K562 (cell line): ENCODE measurements around the gene ERBB3. TPM values are rescaled to one million over a fixed set of nuclear protein-coding genes. Genes with fewer than 3 reads are reported as not detected.
A peak's percentile ranks its signal among the peaks of the same experiment; 100 is the strongest.

Experiments
- ATAC-seq: fragments of 200-7000 bp; cut with Tn5 transposase; 3 replicates; pipeline ENCODE4 v1.9.1; 2020; ENCODE audit warnings: moderate library complexity
- BruUV-seq: library from RNA; stranded (reverse); fragments of 400-500 nt; replicated peaks from 2 replicates; lab custom pipeline; 2021; lab: Mats Ljungman, UMichigan
- CTCF ChIA-PET: fragments of 300-600 bp; formaldehyde crosslinking; extraction: SDS; loops from one replicate; lab custom pipeline; 2021; ENCODE audit warnings: low intra/inter-chr PET ratio; lab: Yijun Ruan, JAX
- POLR2A ChIA-PET: fragments of 300-600, 350-650 bp; sonication (Branson Sonifier 250); formaldehyde crosslinking; extraction: SDS; loops from one replicate; lab custom pipeline; 2021; ENCODE audit warnings: antibody characterized with exemption, inconsistent platforms; lab: Yijun Ruan, JAX
- DNase-seq, 4 experiments: peaks; one replicate each; pipeline versions ENCODE4 v3.0.0 to v3.0.0-alpha.2; 2011 to 2018; ENCODE audit warnings: low spot score in 3 of 4, mixed read lengths in 3 of 4; ENCODE audit errors: extremely low read depth in 1 of 4
- FAIRE-seq: peaks from 2 replicates; lab custom pipeline; 2011; peaks lifted over from hg19 to GRCh38; lab: Jason Lieb, UNC
- H2AFZ ChIP-seq: 2 replicates; pipeline ENCODE4 v1.6.0; 2011; ENCODE audit warnings: low read depth, low read length, control low read depth, inconsistent platforms
- H3K27ac ChIP-seq: fragments of 200-600 bp; 3 replicates; pipeline ENCODE4 v1.8.0; 2011; ENCODE audit warnings: low read depth, mild to moderate bottlenecking, control low read depth, inconsistent platforms, low read length, moderate library complexity, mixed read lengths; ENCODE audit errors: extremely low read depth
- H3K27me3 ChIP-seq, 2 experiments: fragments of 300-600 bp in 1 of 2; 2 replicates in 1 of 2; 3 replicates in 1 of 2; pipeline versions ENCODE4 v1.6.0 to v1.8.0; 2011; ENCODE audit warnings: inconsistent platforms in 2 of 2, low read length in 2 of 2, mild to moderate bottlenecking in 1 of 2, mixed read lengths in 1 of 2, moderate library complexity in 1 of 2; ENCODE audit not compliant: control insufficient read depth in 2 of 2, insufficient read depth in 2 of 2
- H3K36me3 ChIP-seq: fragments of 300-600 bp; 3 replicates; pipeline ENCODE4 v1.8.0; 2011; ENCODE audit warnings: mild to moderate bottlenecking, low read length, inconsistent platforms; ENCODE audit not compliant: control insufficient read depth, insufficient read depth
- H3K4me1 ChIP-seq, 2 experiments: fragments of 200-600 bp in 1 of 2; replicated peaks in 1 of 2; 2 replicates in 1 of 2; 3 replicates in 1 of 2; pipeline versions ENCODE4 v1.5.1 to v1.8.0; 2011; ENCODE audit warnings: inconsistent platforms in 2 of 2, low read length in 2 of 2, mild to moderate bottlenecking in 1 of 2, mixed read lengths in 1 of 2, moderate library complexity in 1 of 2; ENCODE audit not compliant: control insufficient read depth in 2 of 2, insufficient read depth in 2 of 2
- H3K4me2 ChIP-seq: 2 replicates; pipeline ENCODE4 v1.6.1; 2011; ENCODE audit warnings: low read length, control low read depth, inconsistent platforms, mixed read lengths; ENCODE audit not compliant: insufficient read depth
- H3K4me3 ChIP-seq: fragments of 200-600 bp; sonication (generic), shearing (Covaris generic); 2 replicates; pipeline ENCODE4 v1.5.1; 2016; ENCODE audit warnings: control low read depth, inconsistent platforms
- H3K79me2 ChIP-seq: fragments of 200-600 bp; 3 replicates; pipeline ENCODE4 v1.8.0; 2011; ENCODE audit warnings: low read length, inconsistent platforms; ENCODE audit not compliant: control insufficient read depth, insufficient read depth
- H3K9ac ChIP-seq, 2 experiments: 2 replicates each; pipeline versions ENCODE4 v1.6.0 to v1.6.1; 2011; ENCODE audit warnings: low read depth in 2 of 2, low read length in 2 of 2, control low read depth in 1 of 2, inconsistent platforms in 1 of 2, mild to moderate bottlenecking in 1 of 2, mixed read lengths in 1 of 2; ENCODE audit not compliant: insufficient read depth in 1 of 2
- H3K9me1 ChIP-seq: one replicate; pipeline ENCODE4 v1.6.0; 2011; ENCODE audit warnings: inconsistent platforms, mild to moderate bottlenecking, low read length, moderate library complexity; ENCODE audit not compliant: control insufficient read depth, insufficient read depth
- H3K9me3 ChIP-seq: replicated peaks from 2 replicates; pipeline ENCODE4 v1.5.1; 2011; ENCODE audit warnings: low read depth, low read length, inconsistent platforms; ENCODE audit not compliant: control insufficient read depth, insufficient read depth
- H4K20me1 ChIP-seq: replicated peaks from 2 replicates; pipeline ENCODE4 v1.6.1; 2011; ENCODE audit warnings: low read length, inconsistent platforms, mixed read lengths; ENCODE audit not compliant: control insufficient read depth, insufficient read depth
- ARID3B ChIP-seq: fragments of 250-450 bp; sonication (Bioruptor Pico); IDR thresholded peaks from 2 replicates; pipeline ENCODE4 v1.4.0; 2020; ENCODE audit warnings: borderline replicate concordance
- CBFB ChIP-seq: sonication (generic); formaldehyde crosslinking; IDR thresholded peaks from 2 replicates; pipeline ENCODE4 v1.4.0; 2020; ENCODE audit warnings: mild to moderate bottlenecking, missing genetic modification reagents
- KLF13 ChIP-seq: fragments of 450-650 bp; IDR thresholded peaks from 2 replicates; pipeline ENCODE4 v1.6.1; 2016; ENCODE audit warnings: missing genetic modification characterization, low read depth, mild to moderate bottlenecking, missing compliant biosample characterization, moderate library complexity, borderline replicate concordance
- POLR2A ChIP-seq: fragments of 450-650 bp; conservative IDR thresholded peaks from 2 replicates; pipeline ENCODE4 v1.6.1; 2016
- RAD51 ChIP-seq: fragments of 450-650 bp; IDR thresholded peaks from 2 replicates; pipeline ENCODE4 v1.7.1; 2016; ENCODE audit warnings: low read depth, mild to moderate bottlenecking, borderline replicate concordance
- SMAD1 ChIP-seq: fragments of 150-350 bp; IDR thresholded peaks from 2 replicates; pipeline ENCODE4 v1.6.1; 2014; ENCODE audit warnings: low read length, low read depth; ENCODE audit not compliant: partially characterized antibody
- SP1 ChIP-seq: sonication (generic); formaldehyde crosslinking; IDR thresholded peaks from 2 replicates; pipeline ENCODE4 v1.8.1; 2022; ENCODE audit warnings: mild to moderate bottlenecking, missing genetic modification reagents
- YBX1 ChIP-seq: fragments of 450-650 bp; IDR thresholded peaks from 2 replicates; pipeline ENCODE4 v1.7.1; 2016; ENCODE audit warnings: mild to moderate bottlenecking
- ZFX ChIP-seq: sonication (generic); formaldehyde crosslinking; IDR thresholded peaks from 2 replicates; pipeline ENCODE4 v1.8.0; 2022; ENCODE audit warnings: mild to moderate bottlenecking, missing genetic modification reagents, moderate library complexity
- WGBS: fragments of 100-300 bp; shearing (Covaris generic); methylation state at CpG from one replicate; pipeline ENCODE4 v1.1.6; 2016; ENCODE audit warnings: low coverage, mixed read lengths; ENCODE audit not compliant: insufficient coverage; ENCODE audit errors: missing lambda C conversion rate; 5-methylcytosine and 5-hydroxymethylcytosine counted together
- in situ Hi-C: fragments of 300-500 bp; cut with MboI; formaldehyde crosslinking; loops from 4 replicates; pipeline ENCODE4 v1.15.0; 2018; ENCODE audit warnings: inconsistent platforms, mixed read lengths
- intact Hi-C: fragments of 100-400 bp; cut with micrococcal nuclease; formaldehyde crosslinking; loops from 2 replicates; pipeline ENCODE4 v1.14.2; 2022
- polyA plus RNA-seq, 8 experiments: library from polyadenylated mRNA; depleted of rRNA in 4 of 8; stranded (reverse) in 5 of 8; unstranded in 3 of 8; fragments of >200 nt; fragmentation: Nextera tagmentation in 2 of 8; fragmentation: Illumina TruSeq in 1 of 8; extraction: Ambion mirVana in 2 of 8; extraction: Trizol in 1 of 8; gene quantifications; 2 replicates each; pipeline versions ENCODE4 v1.2.1 to v1.2.3, GENCODE V29; 2011 to 2014; ENCODE audit warnings: inconsistent platforms in 1 of 8, missing spikeins in 1 of 8
- total RNA-seq, 7 experiments: library from RNA; depleted of rRNA in 6 of 7; stranded (reverse); fragments of >200 nt in 6 of 7; fragmentation: Illumina TruSeq in 2 of 7; extraction: Trizol in 2 of 7; gene quantifications; 2 replicates each; pipeline versions ENCODE4 v1.2.1 to v1.2.3, GENCODE V29; 2011 to 2021; ENCODE audit warnings: low replicate concordance in 1 of 7
- TF ChIP-seq, protein P1 (sequence below): fragments of 450-650 bp; formaldehyde crosslinking; IDR thresholded peaks from 2 replicates; pipeline ENCODE4 v1.4.0; 2022; ENCODE audit warnings: missing genetic modification characterization
- TF ChIP-seq, protein P2 (sequence below): fragments of 250-450 bp; sonication (Bioruptor Pico); IDR thresholded peaks from 2 replicates; pipeline ENCODE4 v1.5.0; 2021
- TF ChIP-seq, protein P3 (sequence below), 2 experiments: fragments of 150-350 bp in 1 of 2; IDR thresholded peaks; 2 replicates each; pipeline ENCODE4 v1.6.1; 2012 to 2016; ENCODE audit warnings: low read depth in 2 of 2, low read length in 2 of 2, mild to moderate bottlenecking in 1 of 2, moderate library complexity in 1 of 2

Gene ERBB3
- total and polyA plus RNA-seq, 9 of the 15 experiments (the other 6 are each of a cell fraction or from before 2014, with no cell fraction given), result 1.5 to 5.4 (median 3.8) TPM

GRCh38 chr12:56042843-56043242 is 37.1 kb upstream of the ERBB3 start (continued):
- TF ChIP-seq, protein P1, sequence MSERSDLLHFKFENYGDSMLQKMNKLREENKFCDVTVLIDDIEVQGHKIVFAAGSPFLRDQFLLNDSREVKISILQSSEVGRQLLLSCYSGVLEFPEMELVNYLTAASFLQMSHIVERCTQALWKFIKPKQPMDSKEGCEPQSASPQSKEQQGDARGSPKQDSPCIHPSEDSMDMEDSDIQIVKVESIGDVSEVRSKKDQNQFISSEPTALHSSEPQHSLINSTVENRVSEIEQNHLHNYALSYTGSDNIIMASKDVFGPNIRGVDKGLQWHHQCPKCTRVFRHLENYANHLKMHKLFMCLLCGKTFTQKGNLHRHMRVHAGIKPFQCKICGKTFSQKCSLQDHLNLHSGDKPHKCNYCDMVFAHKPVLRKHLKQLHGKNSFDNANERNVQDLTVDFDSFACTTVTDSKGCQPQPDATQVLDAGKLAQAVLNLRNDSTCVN, result no peak
- TF ChIP-seq, protein P2, sequence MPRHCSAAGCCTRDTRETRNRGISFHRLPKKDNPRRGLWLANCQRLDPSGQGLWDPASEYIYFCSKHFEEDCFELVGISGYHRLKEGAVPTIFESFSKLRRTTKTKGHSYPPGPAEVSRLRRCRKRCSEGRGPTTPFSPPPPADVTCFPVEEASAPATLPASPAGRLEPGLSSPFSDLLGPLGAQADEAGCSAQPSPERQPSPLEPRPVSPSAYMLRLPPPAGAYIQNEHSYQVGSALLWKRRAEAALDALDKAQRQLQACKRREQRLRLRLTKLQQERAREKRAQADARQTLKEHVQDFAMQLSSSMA (CRISPR knock-in tag), result no peak
- TF ChIP-seq, all 486 proteins: peak for 0

GRCh38 chr12:56046027-56046780 is 33.8 kb upstream of the ERBB3 start:
- ChIA-PET POLR2A (interaction anchor here (0.6 to 4.6 kb wide), 15 partner anchors 9 to 344 kb away, joined by 3 to 21 read pairs (median 3); partner anchors contain the start of genes ANKRD52, PA2G4, RAB5B and RPL41), CTCF (interaction anchor here (0.7 to 1.2 kb wide), 4 partner anchors 50 to 396 kb away, joined by 4 to 6 read pairs (median 6); partner anchors contain the start of genes MYL6 and ZC3H10)
- DNase-seq (peak in 2 of 4 experiments; percentile 5 to 27), ATAC-seq (peak; percentile 2; the same call in 2 of the 3 replicates), FAIRE-seq (no peak)
- Histone ChIP-seq H4K20me1 (no peaks in the 10 kb centered on the region; the same call in 1 of the 2 replicates), H3K4me3 (no peak overlapping the region), H3K9me3 (no peaks in the 10 kb centered on the region), H3K79me2 (peaks cover 27% of the 10 kb centered on the region), H3K9me1 (no peaks in the 10 kb centered on the region), H3K27ac (peak overlapping the region; percentile 72), H3K4me2 (no peak overlapping the region), H2AFZ (no peak overlapping the region), H3K9ac (peak overlapping the region in 1 of 2 experiments; percentile 47; a peak in 2 of 4 replicates), H3K27me3 (no peaks in the 10 kb centered on the region), H3K4me1 (peaks cover 11 to 14% of the 10 kb centered on the region in 2 experiments; a peak in 4 of 5 replicates), H3K36me3 (peaks cover 38% of the 10 kb centered on the region)
- intact Hi-C loops (loop anchor here (5.0 to 10.0 kb wide), 2 partner anchors 146 to 179 kb away; partner anchors contain the start of genes NABP2 and RNF41), in situ Hi-C loops (no loop called here)
- BruUV-seq, result no TSS peak
- WGBS, result 68% methylated on average over 9 of the region's 9 CpGs
- TF ChIP-seq CBFB (no peak), ARID3B (no peak), RAD51 (no peak), KLF13 (tag) (peak; percentile 33; the same call in 1 of the 2 replicates), ZFX (CRISPR knock-in tag) (peak; percentile 68), SP1 (CRISPR knock-in tag) (0 out of 2 replicates have a peak, but pooled peaks have one; percentile 14), YBX1 (no peak), POLR2A (peak; percentile 5; the same call in 1 of the 2 replicates), SMAD1 (no peak)
- TF ChIP-seq, protein P3, sequence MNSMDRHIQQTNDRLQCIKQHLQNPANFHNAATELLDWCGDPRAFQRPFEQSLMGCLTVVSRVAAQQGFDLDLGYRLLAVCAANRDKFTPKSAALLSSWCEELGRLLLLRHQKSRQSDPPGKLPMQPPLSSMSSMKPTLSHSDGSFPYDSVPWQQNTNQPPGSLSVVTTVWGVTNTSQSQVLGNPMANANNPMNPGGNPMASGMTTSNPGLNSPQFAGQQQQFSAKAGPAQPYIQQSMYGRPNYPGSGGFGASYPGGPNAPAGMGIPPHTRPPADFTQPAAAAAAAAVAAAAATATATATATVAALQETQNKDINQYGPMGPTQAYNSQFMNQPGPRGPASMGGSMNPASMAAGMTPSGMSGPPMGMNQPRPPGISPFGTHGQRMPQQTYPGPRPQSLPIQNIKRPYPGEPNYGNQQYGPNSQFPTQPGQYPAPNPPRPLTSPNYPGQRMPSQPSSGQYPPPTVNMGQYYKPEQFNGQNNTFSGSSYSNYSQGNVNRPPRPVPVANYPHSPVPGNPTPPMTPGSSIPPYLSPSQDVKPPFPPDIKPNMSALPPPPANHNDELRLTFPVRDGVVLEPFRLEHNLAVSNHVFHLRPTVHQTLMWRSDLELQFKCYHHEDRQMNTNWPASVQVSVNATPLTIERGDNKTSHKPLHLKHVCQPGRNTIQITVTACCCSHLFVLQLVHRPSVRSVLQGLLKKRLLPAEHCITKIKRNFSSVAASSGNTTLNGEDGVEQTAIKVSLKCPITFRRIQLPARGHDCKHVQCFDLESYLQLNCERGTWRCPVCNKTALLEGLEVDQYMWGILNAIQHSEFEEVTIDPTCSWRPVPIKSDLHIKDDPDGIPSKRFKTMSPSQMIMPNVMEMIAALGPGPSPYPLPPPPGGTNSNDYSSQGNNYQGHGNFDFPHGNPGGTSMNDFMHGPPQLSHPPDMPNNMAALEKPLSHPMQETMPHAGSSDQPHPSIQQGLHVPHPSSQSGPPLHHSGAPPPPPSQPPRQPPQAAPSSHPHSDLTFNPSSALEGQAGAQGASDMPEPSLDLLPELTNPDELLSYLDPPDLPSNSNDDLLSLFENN (IDR thresholded peaks at IDR 0.05; ENCODE audit: low read depth in 2 of 2, low read length in 2 of 2), result no peak
